Colonic mucosa (tissue), 4 donors: ENCODE data around the gene RPP14. TPM values are rescaled to one million over a fixed set of nuclear protein-coding genes. Genes with fewer than 3 reads are reported as not detected.
"Not testable (repeated sequence)": the region's sequence is repeated elsewhere in the genome, so short reads cannot be mapped to it uniquely, and the experiment has no call there.

Experiments
- DNase-seq: peaks from one replicate; pipeline ENCODE4 v3.0.0-alpha.2; 2020
- H3K27ac ChIP-seq: fragments of 200-600 bp; one replicate; pipeline ENCODE4 v1.8.0; 2021
- H3K27me3 ChIP-seq: fragments of 200-600 bp; one replicate; pipeline ENCODE4 v1.8.0; 2021
- H3K36me3 ChIP-seq: fragments of 200-600 bp; one replicate; pipeline ENCODE4 v1.8.0; 2021
- H3K4me1 ChIP-seq: fragments of 200-600 bp; one replicate; pipeline ENCODE4 v1.8.0; 2021; ENCODE audit warnings: mild to moderate bottlenecking
- H3K4me3 ChIP-seq: fragments of 200-600 bp; one replicate; pipeline ENCODE4 v1.8.0; 2021
- H3K9ac ChIP-seq, 2 donors: one replicate each; pipeline ENCODE4 v1.7.0; 2013; ENCODE audit warnings: control low read depth in 2 of 2, low read depth in 2 of 2, low read length in 2 of 2
- H3K9me3 ChIP-seq: fragments of 200-600 bp; one replicate; pipeline ENCODE4 v1.8.0; 2021
- CTCF ChIP-seq: fragments of 200-600 bp; IDR thresholded peaks from one replicate; pipeline ENCODE4 v1.8.0; 2022; ENCODE audit warnings: antibody characterized with exemption, mild to moderate bottlenecking
- intact Hi-C: fragments of 100-400 bp; cut with DNase I; formaldehyde crosslinking; loops from one replicate; pipeline ENCODE4 v1.14.1; 2022
- total RNA-seq, 2 donors: library from RNA; stranded (reverse); fragmentation: NEBNext Ultra II Directional in 1 of 2; extraction: Animal tissue kit (Norgen Biotek cat#: 25700) in 1 of 2; gene quantifications; one replicate each; pipeline ENCODE4 v1.2.1, GENCODE V29; 2021
- donor health status: healthy.
- donor health status: DM: no; HTN: no; CAD: no.
- donor health status: DM: no; HTN: no; CAD: no.

Gene RPP14
- total RNA-seq, 2 donors from 2014 or later = 17.8 to 19.5 TPM

GRCh38 chr3:58334013-58334321, 27.9 kb downstream of the RPP14 start:
- Histone ChIP-seq H3K27me3 (no peaks in the 10 kb centered on the region), H3K4me3 (peak overlapping the region; percentile 76), H3K4me1 (no peaks in the 10 kb centered on the region), H3K9me3 (no peaks in the 10 kb centered on the region), H3K27ac (peak overlapping the region; percentile 55), H3K9ac (peak overlapping the region in 1 of 2 donors; percentile 78), H3K36me3 (no peaks in the 10 kb centered on the region)
- intact Hi-C loops = loop anchor here (10.0 kb wide), 1 partner anchor 301 kb away; no protein-coding TSS in a partner anchor
- no peak for TF ChIP-seq CTCF
- no peak for DNase-seq

GRCh38 chr3:58334506-58334884, 28.4 kb downstream of the RPP14 start:
- no peak for TF ChIP-seq CTCF
- Histone ChIP-seq H3K27me3 (no peaks in the 10 kb centered on the region), H3K9ac (peak overlapping the region in 1 of 2 donors; percentile 78), H3K27ac (peak overlapping the region; percentile 55), H3K9me3 (no peaks in the 10 kb centered on the region), H3K36me3 (no peaks in the 10 kb centered on the region), H3K4me3 (no peak overlapping the region), H3K4me1 (no peaks in the 10 kb centered on the region)
- intact Hi-C loops = loop anchor here (10.0 kb wide), 1 partner anchor 300 kb away; no protein-coding TSS in a partner anchor
- DNase-seq = no peak

- no peak for DNase-seq
- no peak for TF ChIP-seq CTCF
- no peak overlapping the region for H3K9ac ChIP-seq
Measured at GRCh38 chr3:58335652-58335947, 29.6 kb downstream of the RPP14 start.

GRCh38 chr3:58336135-58336882, 30.3 kb downstream of the RPP14 start:
- no peaks in the 10 kb centered on the region for H3K27me3 ChIP-seq
- H3K9ac ChIP-seq = no peak overlapping the region
- H3K4me1 ChIP-seq = no peaks in the 10 kb centered on the region
- H3K9me3 ChIP-seq = no peaks in the 10 kb centered on the region
- no peak overlapping the region for H3K4me3 ChIP-seq
- intact Hi-C loops = loop anchor here (10.0 kb wide), 1 partner anchor 298 kb away; no protein-coding TSS in a partner anchor
- H3K27ac ChIP-seq = no peak overlapping the region
- no peaks in the 10 kb centered on the region for H3K36me3 ChIP-seq
- TF ChIP-seq CTCF = no peak
- DNase-seq = no peak

More at GRCh38 chr3:58335652-58335947, 29.6 kb downstream of the RPP14 start:
- H3K9me3 ChIP-seq = no peaks in the 10 kb centered on the region
- no peak overlapping the region for H3K4me3 ChIP-seq
- no peaks in the 10 kb centered on the region for H3K36me3 ChIP-seq
- no peaks in the 10 kb centered on the region for H3K4me1 ChIP-seq
- intact Hi-C loops = loop anchor here (10.0 kb wide), 1 partner anchor 299 kb away; no protein-coding TSS in a partner anchor
- peak overlapping the region; percentile 57 for H3K27ac ChIP-seq
- no peaks in the 10 kb centered on the region for H3K27me3 ChIP-seq

GRCh38 chr3:58337190-58337589, 31.1 kb downstream of the RPP14 start:
- intact Hi-C loops = loop anchor here (10.0 kb wide), 1 partner anchor 298 kb away; no protein-coding TSS in a partner anchor

GRCh38 chr3:58339146-58339545, 33.1 kb downstream of the RPP14 start:
- H3K36me3 ChIP-seq, DNase-seq, H3K27me3 ChIP-seq, H3K4me3 ChIP-seq, H3K27ac ChIP-seq, H3K4me1 ChIP-seq, H3K9me3 ChIP-seq, H3K9ac ChIP-seq: not testable (repeated sequence)
- intact Hi-C loops = loop anchor here (10.0 kb wide), 1 partner anchor 296 kb away; no protein-coding TSS in a partner anchor

More at GRCh38 chr3:58337190-58337589, 31.1 kb downstream of the RPP14 start:
- no peaks in the 10 kb centered on the region for H3K27me3 ChIP-seq
- no peak overlapping the region for H3K4me3 ChIP-seq
- H3K27ac ChIP-seq = no peak overlapping the region
- H3K9me3 ChIP-seq = no peaks in the 10 kb centered on the region
- TF ChIP-seq CTCF = no peak
- no peaks in the 10 kb centered on the region for H3K36me3 ChIP-seq
- no peak for DNase-seq
- no peak overlapping the region for H3K9ac ChIP-seq
- H3K4me1 ChIP-seq = no peaks in the 10 kb centered on the region
